Measurements from ENCODE around the gene CMKLR1.

CMKLR1 gene

GRCh38 chr12:108361606-108362005, 22.5 kb upstream of the CMKLR1 start:
- no peak for DNase-seq (ENCODE audit: low read depth)

- no peak for DNase-seq (ENCODE audit: low read depth)
These were observed 21.4 kb upstream of the CMKLR1 start for GRCh38 chr12:108360487-108360886.

- no peak for DNase-seq (ENCODE audit: low read depth)
These were observed 20.9 kb upstream of the CMKLR1 start for GRCh38 chr12:108360057-108360456.

- no peak for DNase-seq (ENCODE audit: low read depth)
These were observed 19.5 kb upstream of the CMKLR1 start for GRCh38 chr12:108358580-108358965.

GRCh38 chr12:108357834-108358579, 18.9 kb upstream of the CMKLR1 start:
- no peak for DNase-seq (ENCODE audit: low read depth)

- DNase-seq (ENCODE audit: low read depth), result no peak
These were observed 18.0 kb upstream of the CMKLR1 start for GRCh38 chr12:108356835-108357806.

- DNase-seq (ENCODE audit: low read depth), result no peak
These were observed 16.0 kb upstream of the CMKLR1 start for GRCh38 chr12:108355069-108355468.

GRCh38 chr12:108352591-108352990, 13.5 kb upstream of the CMKLR1 start:
- DNase-seq (ENCODE audit: low read depth), result no peak

- no peak for DNase-seq (ENCODE audit: low read depth)
These were observed 11.4 kb upstream of the CMKLR1 start for GRCh38 chr12:108350511-108350910.

GRCh38 chr12:108349278-108349688, 10.2 kb upstream of the CMKLR1 start:
- DNase-seq (ENCODE audit: low read depth), result no peak

GRCh38 chr12:108348842-108349241, 9.7 kb upstream of the CMKLR1 start:
- no peak for DNase-seq (ENCODE audit: low read depth)

GRCh38 chr12:108346727-108347710, 7.9 kb upstream of the CMKLR1 start:
- DNase-seq (ENCODE audit: low read depth), result no peak

GRCh38 chr12:108345716-108346633, 6.9 kb upstream of the CMKLR1 start:
- no peak for DNase-seq (ENCODE audit: low read depth)

GRCh38 chr12:108342985-108343384, 3.9 kb upstream of the CMKLR1 start:
- DNase-seq (ENCODE audit: low read depth), result no peak

- no peak for DNase-seq (ENCODE audit: low read depth)
These were observed 3.0 kb upstream of the CMKLR1 start for GRCh38 chr12:108341854-108342847.

GRCh38 chr12:108341356-108341755, 2.2 kb upstream of the CMKLR1 start:
- DNase-seq (ENCODE audit: low read depth), result no peak

- no peak for DNase-seq (ENCODE audit: low read depth)
These were observed 926 bp upstream of the CMKLR1 start for GRCh38 chr12:108340037-108340436.

- DNase-seq (ENCODE audit: low read depth), result no peak
These were observed 1.6 kb downstream of the CMKLR1 start for GRCh38 chr12:108337235-108338223.
